Body of pancreas (tissue), 4 donors: ENCODE results near the gene NUDT3.

Source experiments
- POLR2A ChIP-seq, 3 donors: fragments of 450-650 bp; IDR thresholded peaks; one replicate each; pipeline ENCODE4 v1.6.1; 2016; ENCODE audit warnings: antibody characterized with exemption in 3 of 3, mild to moderate bottlenecking in 2 of 3
- TF ChIP-seq, protein P1 (sequence below), 7 experiments: fragments of 450-650 bp in 4 of 7; fragments of 200-600 bp in 3 of 7; sonication (generic) in 3 of 7; IDR thresholded peaks; one replicate each; pipeline ENCODE4 v1.5.1; 2016 to 2019; ENCODE audit warnings: antibody characterized with exemption in 7 of 7

DNA sequence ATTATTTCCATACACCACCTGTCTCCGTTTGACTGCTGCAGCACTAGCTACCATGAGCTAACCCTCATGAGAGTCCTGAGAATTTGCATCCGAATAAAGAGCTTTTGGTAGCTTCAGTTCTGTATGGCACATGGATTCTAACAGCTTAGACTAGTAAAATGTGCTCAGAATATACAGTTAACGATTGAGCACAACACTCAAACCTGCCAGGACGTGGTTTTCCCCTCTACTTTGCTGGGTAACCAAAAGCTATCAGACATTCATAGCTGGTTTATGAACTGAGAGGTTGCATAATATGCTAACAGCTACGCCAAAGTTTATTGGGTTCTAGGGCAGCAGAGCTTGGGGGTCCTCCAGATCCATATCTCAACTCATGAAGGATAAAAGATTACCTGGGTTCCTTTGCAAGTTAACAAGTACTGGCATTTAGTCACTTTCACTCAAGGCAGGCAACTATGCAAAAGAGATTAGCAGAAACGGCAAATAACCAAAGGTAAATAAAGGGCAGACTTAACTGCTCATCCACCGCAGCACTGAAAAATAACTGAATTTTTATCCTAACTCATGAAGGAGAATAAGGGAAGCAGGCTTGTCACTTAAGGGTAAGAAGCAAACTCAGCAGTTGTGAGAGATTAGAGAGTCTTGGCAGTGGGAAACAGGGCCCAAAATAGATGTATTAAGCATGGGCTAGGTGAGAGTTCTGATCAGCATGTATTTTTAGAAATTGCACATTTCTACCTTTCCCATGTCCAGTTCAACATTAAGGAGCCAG, 29.4 kb downstream of the NUDT3 start:
- TF ChIP-seq, protein P1, sequence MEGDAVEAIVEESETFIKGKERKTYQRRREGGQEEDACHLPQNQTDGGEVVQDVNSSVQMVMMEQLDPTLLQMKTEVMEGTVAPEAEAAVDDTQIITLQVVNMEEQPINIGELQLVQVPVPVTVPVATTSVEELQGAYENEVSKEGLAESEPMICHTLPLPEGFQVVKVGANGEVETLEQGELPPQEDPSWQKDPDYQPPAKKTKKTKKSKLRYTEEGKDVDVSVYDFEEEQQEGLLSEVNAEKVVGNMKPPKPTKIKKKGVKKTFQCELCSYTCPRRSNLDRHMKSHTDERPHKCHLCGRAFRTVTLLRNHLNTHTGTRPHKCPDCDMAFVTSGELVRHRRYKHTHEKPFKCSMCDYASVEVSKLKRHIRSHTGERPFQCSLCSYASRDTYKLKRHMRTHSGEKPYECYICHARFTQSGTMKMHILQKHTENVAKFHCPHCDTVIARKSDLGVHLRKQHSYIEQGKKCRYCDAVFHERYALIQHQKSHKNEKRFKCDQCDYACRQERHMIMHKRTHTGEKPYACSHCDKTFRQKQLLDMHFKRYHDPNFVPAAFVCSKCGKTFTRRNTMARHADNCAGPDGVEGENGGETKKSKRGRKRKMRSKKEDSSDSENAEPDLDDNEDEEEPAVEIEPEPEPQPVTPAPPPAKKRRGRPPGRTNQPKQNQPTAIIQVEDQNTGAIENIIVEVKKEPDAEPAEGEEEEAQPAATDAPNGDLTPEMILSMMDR (IDR thresholded peaks at IDR 0.05), result no peak
- no peak for TF ChIP-seq POLR2A (IDR thresholded peaks at IDR 0.05)
